ENCODE measurements around the gene ABCB8. TPM values are rescaled to one million over a fixed set of nuclear protein-coding genes. Genes with fewer than 3 reads are reported as not detected.

The ABCB8 gene
- polyA plus RNA-seq, 12 donors: 12.2 to 33.6 (median 18.1) TPM; not detected in 1

Other genes starting within 250 kb of the ABCB8 start
- 10 to 100 TPM in 10 of 12 donors, 1 to 10 TPM in 1, not detected in 1; 7.9 to 35.3 (median 16.0) TPM for gene TMEM176B, start 228.1 kb upstream of the ABCB8 start, polyA plus RNA-seq (ENCODE audit: insufficient read length in 12 of 12)
- gene TMEM176A, start 227.7 kb upstream of the ABCB8 start, polyA plus RNA-seq (ENCODE audit: insufficient read length in 12 of 12): 10 to 100 TPM in 9 of 12 donors, 1 to 10 TPM in 2, not detected in 1; 8.3 to 27.0 (median 12.8) TPM
- 10 to 100 TPM in 1 of 12 donors, under 1 TPM in 7, not detected in 4; 0.13 to 19.9 (median 0.39) TPM for gene AOC1, start 175.9 kb upstream of the ABCB8 start, polyA plus RNA-seq (ENCODE audit: insufficient read length in 12 of 12)
- gene KCNH2, start 50.1 kb upstream of the ABCB8 start, polyA plus RNA-seq (ENCODE audit: insufficient read length in 12 of 12): 10 to 100 TPM in 10 of 12 donors, 1 to 10 TPM in 1, not detected in 1; 9.1 to 28.0 (median 14.8) TPM
- 10 to 100 TPM in 1 of 12 donors, 1 to 10 TPM in 10, not detected in 1; 4.3 to 15.7 (median 6.2) TPM for gene NOS3, start 37.4 kb upstream of the ABCB8 start, polyA plus RNA-seq (ENCODE audit: insufficient read length in 12 of 12)
- 1 to 10 TPM in 3 of 12 donors, under 1 TPM in 7, not detected in 2; 0.51 to 2.3 (median 0.89) TPM for gene ATG9B, start 4.0 kb upstream of the ABCB8 start, polyA plus RNA-seq (ENCODE audit: insufficient read length in 12 of 12)
- gene ASIC3, start 20.1 kb downstream of the ABCB8 start, polyA plus RNA-seq (ENCODE audit: insufficient read length in 12 of 12): 1 to 10 TPM in 10 of 12 donors, not detected in 2; 1.5 to 7.7 (median 4.1) TPM
- gene CDK5, start 29.4 kb downstream of the ABCB8 start, polyA plus RNA-seq (ENCODE audit: insufficient read length in 12 of 12): 10 to 100 TPM in 1 of 12 donors, 1 to 10 TPM in 9, not detected in 2; 7.7 to 12.7 (median 8.8) TPM
- gene SLC4A2, start 31.1 kb downstream of the ABCB8 start, polyA plus RNA-seq (ENCODE audit: insufficient read length in 12 of 12): 100 to 1,000 TPM in 1 of 12 donors, 10 to 100 TPM in 10, not detected in 1; 43.4 to 124 (median 52.7) TPM
- gene FASTK, start 52.4 kb downstream of the ABCB8 start, polyA plus RNA-seq (ENCODE audit: insufficient read length in 12 of 12): 100 to 1,000 TPM in 1 of 12 donors, 10 to 100 TPM in 10, not detected in 1; 52.7 to 146 (median 55.3) TPM
- 10 to 100 TPM in 11 of 12 donors, not detected in 1; 21.5 to 49.2 (median 26.8) TPM for gene TMUB1, start 55.0 kb downstream of the ABCB8 start, polyA plus RNA-seq (ENCODE audit: insufficient read length in 12 of 12)
- gene AGAP3, start 58.0 kb downstream of the ABCB8 start, polyA plus RNA-seq (ENCODE audit: insufficient read length in 12 of 12): 10 to 100 TPM in 11 of 12 donors, not detected in 1; 62.4 to 86.8 (median 70.9) TPM
- 1 to 10 TPM in 7 of 12 donors, under 1 TPM in 3, not detected in 2; 0.30 to 4.1 (median 1.5) TPM for gene GBX1, start 139.2 kb downstream of the ABCB8 start, polyA plus RNA-seq (ENCODE audit: insufficient read length in 12 of 12)
- 1 to 10 TPM in 10 of 12 donors, not detected in 2; 1.7 to 6.3 (median 3.3) TPM for gene ASB10, start 158.8 kb downstream of the ABCB8 start, polyA plus RNA-seq (ENCODE audit: insufficient read length in 12 of 12)
- gene H2BK1, start 182.0 kb downstream of the ABCB8 start, polyA plus RNA-seq (ENCODE audit: insufficient read length in 12 of 12): not detected
- gene ABCF2, start 198.8 kb downstream of the ABCB8 start, polyA plus RNA-seq (ENCODE audit: insufficient read length in 12 of 12): 10 to 100 TPM in 10 of 12 donors, 1 to 10 TPM in 1, not detected in 1; 9.8 to 21.5 (median 17.3) TPM
- gene CHPF2, start 204.0 kb downstream of the ABCB8 start, polyA plus RNA-seq (ENCODE audit: insufficient read length in 12 of 12): 10 to 100 TPM in 11 of 12 donors, not detected in 1; 15.9 to 26.8 (median 21.6) TPM
- gene SMARCD3, start 220.2 kb downstream of the ABCB8 start, polyA plus RNA-seq (ENCODE audit: insufficient read length in 12 of 12): 100 to 1,000 TPM in 11 of 12 donors, not detected in 1; 105 to 195 (median 140) TPM